CD4-positive, alpha-beta T cell treated with Interleukin-17A for 1 hour (primary cell): ENCODE data around the gene KIAA0825.
"Not testable (repeated sequence)": the region's sequence is repeated elsewhere in the genome, so short reads cannot be mapped to it uniquely, and the experiment has no call there.

ENCODE experiments used
- DNase-seq: peaks from one replicate; pipeline ENCODE4 v3.0.0-alpha.2; 2020

The KIAA0825 gene

DNA sequence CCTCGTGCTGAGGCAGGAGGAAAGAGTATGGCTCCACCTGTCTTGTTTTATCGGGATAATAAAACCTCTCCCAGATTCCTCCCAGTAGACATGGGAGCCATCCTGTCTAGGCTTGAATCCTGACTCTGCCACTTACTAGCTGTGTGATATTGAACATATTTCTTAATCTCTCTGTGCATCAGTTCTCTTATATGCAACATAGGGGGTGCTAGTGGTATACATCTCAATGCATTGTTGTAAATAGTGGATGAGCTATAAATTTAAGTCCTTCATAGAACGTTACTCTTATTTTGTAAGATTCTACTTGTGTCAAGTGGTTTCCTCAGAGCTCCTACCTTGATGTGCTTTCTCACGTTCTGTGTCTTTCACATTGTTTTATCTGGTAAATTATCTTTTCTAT lies 459.3 kb downstream of the KIAA0825 start:
- DNase-seq = no peak

DNA sequence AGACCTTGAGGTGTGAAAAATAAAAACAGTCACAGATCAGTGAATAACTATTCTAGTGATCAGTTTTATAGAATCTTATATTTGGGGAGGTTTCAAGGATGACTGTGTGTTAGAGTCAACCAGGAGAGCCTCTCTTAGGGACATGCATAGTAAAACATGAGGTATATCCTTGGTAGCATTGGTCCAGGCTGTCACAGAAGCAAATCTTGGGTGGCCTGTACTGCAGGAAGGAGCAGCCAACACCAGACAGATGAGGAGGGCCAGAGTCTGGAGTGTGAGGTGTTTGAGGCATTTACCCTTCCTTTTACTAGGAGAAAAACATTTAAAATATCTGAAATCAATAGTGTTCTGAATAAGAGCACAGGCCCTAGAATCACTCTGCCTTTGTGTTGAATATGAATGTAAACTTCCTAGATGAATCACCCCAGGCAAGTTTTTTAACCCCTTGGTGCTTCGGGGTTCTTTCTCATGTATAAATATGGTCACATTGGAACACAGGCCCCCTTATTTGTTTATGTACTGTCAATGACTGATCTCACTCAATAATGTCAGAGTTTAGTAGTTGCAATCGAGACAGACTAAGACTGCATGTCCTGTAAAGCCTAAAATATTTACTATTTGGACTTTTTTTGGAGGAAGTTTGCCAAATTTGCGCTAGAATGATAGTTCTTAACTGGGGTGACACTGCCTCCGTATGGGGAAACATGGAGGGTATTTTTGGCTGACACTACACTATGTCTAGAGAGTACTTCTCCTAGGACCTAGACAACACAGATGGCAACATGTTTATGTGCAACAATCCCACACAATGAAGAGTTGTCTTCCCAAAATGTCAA lies 460.5 kb downstream of the KIAA0825 start:
- no peak for DNase-seq

DNA sequence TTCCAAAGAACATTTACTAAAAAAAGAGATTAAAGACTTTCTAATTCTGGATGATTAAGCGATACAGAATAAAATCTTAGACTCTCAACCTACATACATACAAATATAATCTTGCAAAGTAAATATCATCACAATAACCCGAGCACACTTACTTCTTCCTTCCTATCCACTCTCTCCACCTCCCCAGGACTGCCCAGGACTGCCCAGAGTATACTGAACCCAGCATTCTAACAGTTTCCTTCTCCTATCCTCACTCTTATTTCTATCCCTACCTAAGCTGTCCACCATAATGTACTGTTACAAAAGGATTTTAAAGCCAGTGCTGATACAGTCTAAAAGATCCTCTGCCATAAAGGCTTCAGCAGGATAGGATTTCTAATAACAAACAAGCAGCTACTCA lies 463.7 kb downstream of the KIAA0825 start:
- DNase-seq = no peak

DNA sequence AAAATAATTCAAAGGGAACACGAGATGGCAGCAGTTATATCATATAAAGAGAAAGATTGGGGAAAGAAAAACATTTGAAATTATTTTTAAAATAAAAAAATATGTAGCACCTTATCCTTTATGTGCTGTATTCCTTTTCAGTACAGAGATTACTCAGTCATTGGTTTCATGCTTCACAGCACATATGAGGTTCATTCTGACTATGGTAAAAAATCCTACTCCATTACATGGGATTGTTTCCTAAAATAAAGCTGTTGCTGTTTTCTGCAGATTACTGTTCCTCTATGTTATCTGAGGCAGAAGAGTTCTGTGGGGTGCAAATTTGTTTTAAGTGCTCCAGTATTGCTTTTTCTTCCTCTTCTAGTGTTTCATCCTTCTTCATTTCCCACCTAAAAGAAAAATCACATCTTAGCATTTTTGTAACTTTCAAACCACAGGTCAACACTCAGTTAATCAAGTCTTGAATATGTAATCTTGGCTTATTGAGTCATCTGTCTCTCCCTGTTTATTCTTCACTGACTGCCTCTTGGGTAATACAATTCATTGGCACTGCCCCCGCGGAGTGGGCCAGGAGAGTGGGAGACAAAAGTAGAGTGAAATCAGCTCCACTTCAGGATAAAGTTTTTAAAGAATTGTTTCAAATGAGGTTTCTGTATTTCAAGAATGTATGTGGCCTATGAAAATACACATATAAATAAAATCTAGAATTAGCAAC lies 464.5 kb downstream of the KIAA0825 start:
- DNase-seq = no peak

DNA sequence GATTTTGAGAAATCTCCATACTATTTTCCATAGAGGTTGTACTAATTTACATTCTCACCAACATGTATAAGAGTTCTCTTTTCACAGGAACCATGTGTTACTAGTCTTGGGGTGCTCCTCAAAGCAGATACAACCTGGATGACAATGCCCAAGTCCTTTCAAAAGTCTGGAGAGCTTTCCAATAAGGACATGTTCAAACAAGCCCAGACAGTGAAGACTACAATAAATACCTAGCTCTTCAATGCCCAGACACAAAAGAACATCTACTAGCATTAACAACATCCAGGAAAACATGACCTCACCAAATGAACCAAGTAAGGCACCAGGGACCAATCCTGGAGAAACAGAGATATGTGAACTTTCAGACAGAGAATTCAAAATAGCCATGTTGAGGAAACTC lies 474.8 kb downstream of the KIAA0825 start:
- not testable (repeated sequence) for DNase-seq

DNA sequence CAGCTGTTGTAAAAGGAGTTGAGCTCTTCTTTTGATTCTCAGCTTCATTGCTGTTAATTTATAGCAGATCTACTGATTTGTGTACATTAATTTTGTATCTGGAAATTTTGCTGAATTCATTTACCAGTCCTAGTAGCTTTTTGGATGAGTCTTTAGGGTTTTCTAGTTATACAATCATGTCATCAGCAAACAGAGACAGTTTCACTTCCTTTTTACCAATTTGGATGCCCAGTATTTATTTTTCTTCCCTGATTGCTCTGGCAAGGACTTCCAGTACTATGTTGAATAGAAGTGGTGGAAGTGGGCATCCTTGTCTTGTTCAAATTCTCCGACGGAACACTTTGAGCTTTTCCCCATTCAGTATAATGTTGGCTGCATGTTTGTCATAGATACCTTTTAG lies 478.1 kb downstream of the KIAA0825 start:
- DNase-seq = no peak

DNA sequence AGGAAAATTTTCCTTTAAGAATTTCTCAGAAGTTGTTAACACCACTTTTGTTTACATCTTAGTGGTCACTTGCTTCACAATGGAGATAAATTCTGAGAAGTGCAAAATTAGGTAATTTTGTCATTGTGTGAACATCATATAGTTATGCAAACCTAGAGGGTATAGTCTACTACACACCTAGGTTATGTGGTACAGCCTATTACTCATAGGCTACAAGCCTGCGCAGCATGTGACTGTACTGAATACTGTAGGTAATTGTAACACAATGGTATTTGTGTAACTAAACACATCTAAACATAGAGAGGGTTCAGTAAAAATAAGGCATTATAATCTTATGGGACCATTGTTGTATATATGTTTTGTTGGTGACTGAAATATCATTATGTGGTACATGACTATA lies 488.3 kb downstream of the KIAA0825 start:
- DNase-seq = no peak

DNA sequence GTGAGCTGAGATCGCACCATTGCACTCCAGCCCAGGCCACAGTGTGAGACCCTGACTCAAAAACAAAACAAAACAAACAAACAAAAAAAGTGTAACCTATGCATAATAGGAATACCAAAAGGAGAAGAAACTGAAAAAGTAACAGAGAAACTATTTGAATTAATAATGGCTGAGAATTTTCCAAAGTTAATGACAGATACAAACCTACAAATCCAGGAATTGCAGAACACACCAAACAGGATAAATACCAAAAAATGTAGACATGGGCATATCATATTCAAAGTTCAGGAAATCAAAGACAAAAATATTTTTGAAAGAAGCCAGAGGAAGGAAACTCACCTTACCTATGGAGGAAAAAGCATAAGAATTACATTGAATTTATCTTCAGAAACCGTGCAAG lies 493.3 kb downstream of the KIAA0825 start:
- no peak for DNase-seq

DNA sequence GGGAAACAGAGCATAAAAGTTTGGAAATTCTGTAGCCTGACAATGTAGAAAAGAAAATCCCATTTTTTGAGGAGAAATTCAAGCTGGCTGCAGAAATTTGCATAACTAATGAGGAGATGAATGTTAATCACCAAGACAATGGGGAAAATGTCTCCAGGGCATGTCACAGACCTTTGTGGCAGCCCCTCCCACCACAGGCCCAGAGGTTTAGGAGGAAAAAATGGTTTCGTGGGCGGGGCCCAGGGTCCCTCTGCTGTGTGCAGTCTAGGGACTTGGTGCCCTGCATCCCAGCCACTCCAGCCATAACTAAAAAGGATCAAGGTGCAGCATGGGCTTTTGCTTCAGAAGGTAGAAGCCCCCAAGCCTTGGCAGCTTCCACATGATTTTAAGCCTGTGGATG lies 502.1 kb downstream of the KIAA0825 start:
- not testable (repeated sequence) for DNase-seq

DNA sequence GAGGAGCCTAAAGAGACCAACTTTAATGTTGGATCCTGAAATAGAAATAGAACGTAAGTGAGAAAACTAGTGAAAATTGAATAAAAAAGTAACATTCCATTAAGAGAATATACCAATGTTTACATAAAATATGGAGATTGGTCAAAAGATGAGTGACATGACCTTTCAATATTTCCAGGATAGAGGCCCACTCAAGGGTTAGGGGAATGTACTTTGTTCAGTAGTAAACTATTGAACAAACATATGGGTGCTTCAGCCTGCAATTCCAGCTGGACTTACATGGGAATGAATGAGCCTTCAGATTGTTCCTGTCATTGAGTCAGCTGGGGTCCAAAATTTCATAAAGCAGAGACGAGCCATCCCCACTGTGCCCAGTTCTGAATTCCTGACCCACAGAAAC lies 505.3 kb downstream of the KIAA0825 start:
- DNase-seq = no peak

DNA sequence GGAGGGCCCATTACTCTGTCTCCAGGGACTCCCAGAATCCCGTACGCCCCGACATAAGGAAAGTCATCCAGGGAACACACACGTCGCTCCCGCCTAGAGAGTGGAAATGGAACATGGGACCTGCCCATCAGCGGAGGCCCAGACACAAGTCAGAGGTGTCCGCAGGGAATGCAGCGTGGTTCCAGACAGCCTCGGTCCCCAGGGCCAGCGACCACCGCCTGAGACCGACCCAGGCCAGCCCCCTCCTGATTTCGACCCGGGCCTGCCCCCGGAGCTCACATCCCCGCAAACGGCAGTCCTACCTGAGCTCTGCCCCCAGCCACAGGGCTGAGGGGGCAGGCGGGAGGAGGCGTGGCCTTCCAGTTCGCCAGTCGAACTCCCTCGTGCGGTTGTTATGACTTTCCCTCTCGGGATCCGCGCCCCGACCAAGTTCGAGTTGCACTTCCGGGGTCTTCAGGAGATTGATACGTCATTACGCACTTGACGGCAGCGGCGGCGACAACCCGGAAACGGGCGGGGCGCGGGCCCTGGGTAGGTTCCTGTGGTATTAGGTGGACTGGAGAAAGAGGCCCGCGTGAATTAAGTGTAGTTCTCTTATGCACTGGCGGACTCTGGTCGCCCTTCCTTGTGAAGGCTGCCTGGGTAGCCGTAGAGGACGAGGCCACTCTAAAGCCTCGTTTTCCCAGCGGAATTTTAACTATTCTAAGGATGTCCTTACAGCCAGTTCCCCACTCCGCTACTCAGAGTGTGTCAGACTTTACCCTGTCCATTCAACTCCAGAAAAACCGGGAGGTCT lies 507.0 kb downstream of the KIAA0825 start:
- DNase-seq = peak; percentile 93

DNA sequence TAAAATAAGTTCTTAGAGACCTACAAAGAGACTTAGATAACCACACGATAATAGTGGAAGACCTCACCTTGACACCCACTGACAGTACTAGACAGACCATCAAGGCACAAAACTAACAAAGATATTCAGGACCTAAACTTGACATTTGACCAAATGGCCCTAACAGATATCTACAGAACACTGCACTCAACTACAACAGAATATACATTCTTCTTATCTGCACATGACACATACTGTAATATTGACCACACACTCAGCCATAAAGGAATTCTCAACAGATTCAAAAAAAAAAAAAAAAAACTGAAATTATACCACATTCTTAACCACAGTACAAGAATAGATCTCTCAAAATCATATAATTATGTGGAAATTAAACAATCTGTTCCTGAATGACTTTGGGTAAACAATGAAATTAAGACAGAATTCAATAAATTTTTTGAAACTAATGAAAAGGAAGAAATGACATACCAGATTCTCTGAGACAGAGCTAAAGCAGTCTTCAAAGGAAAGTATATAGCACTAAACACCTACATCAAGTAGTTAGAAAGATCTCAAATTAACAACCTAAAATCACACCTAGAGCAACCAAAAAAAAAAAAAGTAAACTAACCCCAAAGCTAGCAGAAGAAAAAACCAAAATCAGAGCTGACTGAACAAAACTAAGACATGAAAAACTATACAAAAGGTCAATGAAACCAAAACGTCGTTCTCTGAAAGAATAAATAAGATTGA lies 514.7 kb downstream of the KIAA0825 start:
- DNase-seq = no peak
